H9 (cell line): Measurements from ENCODE around the gene PRR5L. TPM values are rescaled to one million over a fixed set of nuclear protein-coding genes. Genes with fewer than 3 reads are reported as not detected.

Experiments used
- DNase-seq: peaks from one replicate; pipeline ENCODE4 v3.0.0-alpha.2; 2017
- H2AFZ ChIP-seq: one replicate; pipeline ENCODE4 v1.6.1; 2013; ENCODE audit warnings: mild to moderate bottlenecking, low read length, control low read depth, moderate library complexity
- H2AK5ac ChIP-seq: 2 replicates; pipeline ENCODE4 v1.6.1; 2013; ENCODE audit warnings: low read length, control low read depth, mixed read lengths; ENCODE audit not compliant: insufficient read length
- H2BK120ac ChIP-seq: one replicate; pipeline ENCODE4 v1.6.1; 2013; ENCODE audit warnings: low read depth, mild to moderate bottlenecking, low read length, control low read depth, inconsistent platforms; ENCODE audit not compliant: poor library complexity, severe bottlenecking
- H2BK12ac ChIP-seq: 2 replicates; pipeline ENCODE4 v1.6.1; 2013; ENCODE audit warnings: low read length, control low read depth, mixed read lengths, low read depth; ENCODE audit not compliant: insufficient read length
- H2BK15ac ChIP-seq: 2 replicates; pipeline ENCODE4 v1.6.1; 2013; ENCODE audit warnings: low read depth, low read length, control low read depth
- H2BK20ac ChIP-seq: one replicate; pipeline ENCODE4 v1.6.1; 2013; ENCODE audit warnings: low read depth, mild to moderate bottlenecking, low read length, control low read depth, inconsistent platforms; ENCODE audit not compliant: poor library complexity, severe bottlenecking
- H2BK5ac ChIP-seq: 2 replicates; pipeline ENCODE4 v1.6.1; 2013; ENCODE audit warnings: low read length, control low read depth, mixed read lengths; ENCODE audit not compliant: insufficient read length
- H3K14ac ChIP-seq: 2 replicates; pipeline ENCODE4 v1.6.1; 2013; ENCODE audit warnings: low read length, control low read depth; ENCODE audit not compliant: insufficient read depth
- H3K18ac ChIP-seq: 2 replicates; pipeline ENCODE4 v1.6.1; 2013; ENCODE audit warnings: low read depth, mild to moderate bottlenecking, mixed read lengths, low read length, control low read depth; ENCODE audit not compliant: insufficient read length
- H3K23ac ChIP-seq: 2 replicates; pipeline ENCODE4 v1.6.1; 2013; ENCODE audit warnings: low read length, control low read depth, mixed read lengths, low read depth; ENCODE audit not compliant: insufficient read length
- H3K23me2 ChIP-seq: 2 replicates; pipeline ENCODE4 v1.6.1; 2013; ENCODE audit warnings: low read depth, mild to moderate bottlenecking, mixed read lengths, low read length, control low read depth; ENCODE audit not compliant: insufficient read length, poor library complexity, severe bottlenecking
- H3K27ac ChIP-seq: 2 replicates; pipeline ENCODE4 v1.5.1; 2013; ENCODE audit warnings: low read length, control low read depth, mixed read lengths, low read depth; ENCODE audit not compliant: insufficient read length
- H3K27me3 ChIP-seq: 2 replicates; pipeline ENCODE4 v1.6.1; 2013; ENCODE audit warnings: low read length, control low read depth, inconsistent platforms; ENCODE audit not compliant: insufficient read depth
- H3K4ac ChIP-seq: 2 replicates; pipeline ENCODE4 v1.6.1; 2013; ENCODE audit warnings: low read depth, mild to moderate bottlenecking, control low read depth, inconsistent platforms, low read length, moderate library complexity
- H3K4me1 ChIP-seq: 2 replicates; pipeline ENCODE4 v1.6.1; 2013; ENCODE audit warnings: low read length, control low read depth, inconsistent platforms; ENCODE audit not compliant: insufficient read depth
- H3K4me2 ChIP-seq: 2 replicates; pipeline ENCODE4 v1.6.1; 2013; ENCODE audit warnings: low read length, control low read depth, mixed read lengths; ENCODE audit not compliant: insufficient read length, insufficient read depth
- H3K56ac ChIP-seq: 2 replicates; pipeline ENCODE4 v1.6.1; 2013; ENCODE audit warnings: low read depth, mild to moderate bottlenecking, mixed read lengths, low read length, control low read depth; ENCODE audit not compliant: insufficient read length
- H3K79me1 ChIP-seq: 2 replicates; pipeline ENCODE4 v1.6.1; 2013; ENCODE audit warnings: low read depth, mild to moderate bottlenecking, moderate library complexity, low read length, control low read depth, inconsistent platforms; ENCODE audit not compliant: insufficient read depth, poor library complexity, severe bottlenecking
- H3K79me2 ChIP-seq: 2 replicates; pipeline ENCODE4 v1.6.1; 2013; ENCODE audit warnings: low read length, control low read depth, inconsistent platforms; ENCODE audit not compliant: insufficient read depth
- H3K9ac ChIP-seq: 2 replicates; pipeline ENCODE4 v1.6.1; 2013; ENCODE audit warnings: low read length, control low read depth, mixed read lengths; ENCODE audit not compliant: insufficient read length; ENCODE audit errors: extremely low read depth
- H3K9me3 ChIP-seq: one replicate; pipeline ENCODE4 v1.6.1; 2013; ENCODE audit warnings: low read depth, low read length, inconsistent platforms; ENCODE audit not compliant: control insufficient read depth
- H3T11ph ChIP-seq: one replicate; pipeline ENCODE4 v1.6.1; 2013; ENCODE audit warnings: mild to moderate bottlenecking, low read length, control low read depth, inconsistent platforms
- H4K20me1 ChIP-seq: one replicate; pipeline ENCODE4 v1.6.1; 2013; ENCODE audit not compliant: control insufficient read depth, insufficient read length, insufficient read depth
- H4K5ac ChIP-seq: 2 replicates; pipeline ENCODE4 v1.6.1; 2013; ENCODE audit warnings: low read depth, mild to moderate bottlenecking, mixed read lengths, low read length, control low read depth; ENCODE audit not compliant: insufficient read length
- H4K8ac ChIP-seq: replicated peaks from 2 replicates; pipeline ENCODE4 v1.6.1; 2013; ENCODE audit warnings: low read length, control low read depth, mixed read lengths, low read depth; ENCODE audit not compliant: insufficient read length
- H4K91ac ChIP-seq: 2 replicates; pipeline ENCODE4 v1.6.1; 2013; ENCODE audit warnings: low read depth, mild to moderate bottlenecking, moderate library complexity, mixed read lengths, low read length, control low read depth; ENCODE audit not compliant: insufficient read length
- H3K27ac Mint-ChIP-seq, 3 experiments: 2 replicates in 2 of 3; 3 replicates in 1 of 3; pipeline ENCODE4 v1.8.0; 2020 to 2021; ENCODE audit warnings: mixed read lengths in 3 of 3, mild to moderate bottlenecking in 1 of 3, moderate library complexity in 1 of 3
- H3K27me3 Mint-ChIP-seq: 2 replicates; pipeline ENCODE4 v1.8.0; 2021; ENCODE audit warnings: low read depth, mild to moderate bottlenecking, moderate library complexity, mixed read lengths
- H3K36me3 Mint-ChIP-seq, 3 experiments: 2 replicates in 2 of 3; 3 replicates in 1 of 3; pipeline ENCODE4 v1.8.0; 2020 to 2021; ENCODE audit warnings: low read depth in 3 of 3, mixed read lengths in 3 of 3; ENCODE audit not compliant: insufficient read depth in 1 of 3
- H3K4me1 Mint-ChIP-seq, 2 experiments: 2 replicates each; pipeline ENCODE4 v1.8.0; 2020; ENCODE audit warnings: mixed read lengths in 2 of 2
- H3K4me3 Mint-ChIP-seq, 2 experiments: 2 replicates in 1 of 2; 3 replicates in 1 of 2; pipeline ENCODE4 v1.8.0; 2020 to 2021; ENCODE audit warnings: mild to moderate bottlenecking in 2 of 2, mixed read lengths in 2 of 2, moderate library complexity in 1 of 2
- H3K9me3 Mint-ChIP-seq, 2 experiments: 2 replicates in 1 of 2; 3 replicates in 1 of 2; pipeline ENCODE4 v1.8.0; 2020; ENCODE audit warnings: mild to moderate bottlenecking in 2 of 2, mixed read lengths in 2 of 2, moderate library complexity in 1 of 2
- WGBS: extraction: QIAGEN DNeasy Blood & Tissue Kit; methylation state at CpG from one replicate; pipeline ENCODE4 v1.1.7; 2013; ENCODE audit warnings: missing lambda C conversion rate, low lambda C conversion rate, mixed read lengths; ENCODE audit not compliant: insufficient read length; ENCODE audit errors: extremely low coverage; 5-methylcytosine and 5-hydroxymethylcytosine counted together
- total RNA-seq: library from RNA; stranded (reverse); gene quantifications from 2 replicates; pipeline ENCODE4 v1.2.1, GENCODE V29; 2021
- TF ChIP-seq, protein P1 (sequence below): fragments of 200-600 bp; sonication (generic); conservative IDR thresholded peaks from 3 replicates; pipeline ENCODE4 v1.8.0; 2021; ENCODE audit warnings: antibody characterized with exemption, mild to moderate bottlenecking

PRR5L gene
- total RNA-seq, 1 experiment from 2014 or later: 5.6 TPM

DNA sequence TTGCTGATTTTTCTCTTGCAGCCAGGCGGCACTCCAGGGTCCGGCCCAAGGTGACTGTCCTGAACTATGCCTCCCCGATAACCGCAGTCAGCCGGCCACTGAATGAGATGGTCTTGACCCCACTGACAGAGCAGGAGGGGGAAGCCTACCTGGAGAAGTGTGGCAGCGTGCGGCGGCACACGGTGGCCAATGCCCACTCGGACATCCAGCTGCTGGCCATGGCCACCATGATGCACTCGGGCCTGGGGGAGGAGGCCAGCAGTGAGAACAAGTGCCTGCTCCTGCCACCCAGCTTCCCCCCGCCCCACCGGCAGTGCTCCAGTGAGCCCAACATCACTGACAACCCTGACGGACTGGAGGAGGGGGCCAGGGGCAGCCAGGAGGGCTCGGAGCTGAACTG lies 166.2 kb downstream of the PRR5L start:
- WGBS: no CpG with 5 or more reads among the region's 15 CpGs
- Histone ChIP-seq H3K27me3 (no peaks in the 10 kb centered on the region), H3T11ph (no peak overlapping the region), H3K4me2 (no peak overlapping the region), H3K9ac (no peak overlapping the region), H2AFZ (no peak overlapping the region), H3K4me1 (no peaks in the 10 kb centered on the region), H2BK120ac (no peak overlapping the region), H2BK20ac (no peak overlapping the region), H3K18ac (no peak overlapping the region), H2BK5ac (no peak overlapping the region), H2BK12ac (no peak overlapping the region), H3K79me1 (no peaks in the 10 kb centered on the region), H3K23ac (no peak overlapping the region), H3K79me2 (no peaks in the 10 kb centered on the region), H4K91ac (no peak overlapping the region), H3K27ac (no peak overlapping the region), H3K9me3 (no peaks in the 10 kb centered on the region), H3K56ac (no peak overlapping the region), H2AK5ac (no peak overlapping the region), H3K4ac (no peak overlapping the region), H3K14ac (no peak overlapping the region), H4K5ac (no peak overlapping the region), H4K8ac (no peak overlapping the region), H3K23me2 (no peaks in the 10 kb centered on the region), H4K20me1 (no peaks in the 10 kb centered on the region), H2BK15ac (no peak overlapping the region)
- H3K27me3 Mint-ChIP-seq: no peaks in the 10 kb centered on the region; the same call in 1 of the 2 replicates
- no peak overlapping the region; a peak in 1 of 7 replicates for H3K27ac Mint-ChIP-seq
- H3K4me3 Mint-ChIP-seq: no peak overlapping the region
- H3K4me1 Mint-ChIP-seq: peaks cover 10 to 12% of the 10 kb centered on the region in 2 experiments
- no peaks in the 10 kb centered on the region for H3K36me3 Mint-ChIP-seq
- TF ChIP-seq, protein P1, sequence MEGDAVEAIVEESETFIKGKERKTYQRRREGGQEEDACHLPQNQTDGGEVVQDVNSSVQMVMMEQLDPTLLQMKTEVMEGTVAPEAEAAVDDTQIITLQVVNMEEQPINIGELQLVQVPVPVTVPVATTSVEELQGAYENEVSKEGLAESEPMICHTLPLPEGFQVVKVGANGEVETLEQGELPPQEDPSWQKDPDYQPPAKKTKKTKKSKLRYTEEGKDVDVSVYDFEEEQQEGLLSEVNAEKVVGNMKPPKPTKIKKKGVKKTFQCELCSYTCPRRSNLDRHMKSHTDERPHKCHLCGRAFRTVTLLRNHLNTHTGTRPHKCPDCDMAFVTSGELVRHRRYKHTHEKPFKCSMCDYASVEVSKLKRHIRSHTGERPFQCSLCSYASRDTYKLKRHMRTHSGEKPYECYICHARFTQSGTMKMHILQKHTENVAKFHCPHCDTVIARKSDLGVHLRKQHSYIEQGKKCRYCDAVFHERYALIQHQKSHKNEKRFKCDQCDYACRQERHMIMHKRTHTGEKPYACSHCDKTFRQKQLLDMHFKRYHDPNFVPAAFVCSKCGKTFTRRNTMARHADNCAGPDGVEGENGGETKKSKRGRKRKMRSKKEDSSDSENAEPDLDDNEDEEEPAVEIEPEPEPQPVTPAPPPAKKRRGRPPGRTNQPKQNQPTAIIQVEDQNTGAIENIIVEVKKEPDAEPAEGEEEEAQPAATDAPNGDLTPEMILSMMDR: no peak
- DNase-seq: no peak
- no peaks in the 10 kb centered on the region for H3K9me3 Mint-ChIP-seq
